Measurements from ENCODE around the gene TMEM176B.
"Not testable (repeated sequence)": the region's sequence is repeated elsewhere in the genome, so short reads cannot be mapped to it uniquely, and the experiment has no call there.

TMEM176B gene

GRCh38 chr7:150788474-150789269 lies 11.5 kb downstream of the TMEM176B start:
- DNase-seq = no peak

- DNase-seq = no peak
Measured at GRCh38 chr7:150787321-150788281, 12.6 kb downstream of the TMEM176B start.

GRCh38 chr7:150784954-150785353 lies 15.2 kb downstream of the TMEM176B start:
- no peak for DNase-seq

GRCh38 chr7:150784120-150784736 lies 15.9 kb downstream of the TMEM176B start:
- no peak for DNase-seq

- no peak for DNase-seq
Measured at GRCh38 chr7:150781961-150782360, 18.2 kb downstream of the TMEM176B start.

- no peak for DNase-seq
Measured at GRCh38 chr7:150781103-150781502, 19.1 kb downstream of the TMEM176B start.

GRCh38 chr7:150780292-150780691 lies 19.9 kb downstream of the TMEM176B start:
- DNase-seq = no peak

- peak; percentile 56 for DNase-seq
Measured at GRCh38 chr7:150778738-150779301, 21.3 kb downstream of the TMEM176B start.

GRCh38 chr7:150778014-150778737 lies 22.0 kb downstream of the TMEM176B start:
- no peak for DNase-seq

- not testable (repeated sequence) for DNase-seq
Measured at GRCh38 chr7:150774131-150774530, 26.0 kb downstream of the TMEM176B start.

GRCh38 chr7:150769768-150770167 lies 30.4 kb downstream of the TMEM176B start:
- no peak for DNase-seq

- DNase-seq = no peak
Measured at GRCh38 chr7:150766334-150766709, 33.8 kb downstream of the TMEM176B start.

GRCh38 chr7:150759479-150759878 lies 40.7 kb downstream of the TMEM176B start:
- DNase-seq = no peak

- DNase-seq = no peak
Measured at GRCh38 chr7:150756858-150757257, 43.3 kb downstream of the TMEM176B start.

- no peak for DNase-seq
Measured at GRCh38 chr7:150756166-150756565, 44.0 kb downstream of the TMEM176B start.

GRCh38 chr7:150755473-150756099 lies 44.6 kb downstream of the TMEM176B start:
- peak; percentile 61 for DNase-seq

- DNase-seq = no peak
Measured at GRCh38 chr7:150754951-150755350, 45.2 kb downstream of the TMEM176B start.

- DNase-seq = no peak
Measured at GRCh38 chr7:150753826-150754603, 46.1 kb downstream of the TMEM176B start.

- DNase-seq = no peak
Measured at GRCh38 chr7:150753239-150753638, 46.9 kb downstream of the TMEM176B start.

- no peak for DNase-seq
Measured at GRCh38 chr7:150751702-150752101, 48.5 kb downstream of the TMEM176B start.

GRCh38 chr7:150748376-150748775 lies 51.8 kb downstream of the TMEM176B start:
- no peak for DNase-seq

All from activated CD4-positive, alpha-beta T cell treated with anti-CD3 and anti-CD28 coated beads for 1 hour (primary cell).